Measurements from ENCODE around the gene PLCH1. TPM values are rescaled to one million over a fixed set of nuclear protein-coding genes. Genes with fewer than 3 reads are reported as not detected.

PLCH1 gene
- total and polyA plus RNA-seq, 10 of the 15 experiments (the other 5 are each of a cell fraction or from before 2014, with no cell fraction given) = 0.03 to 0.22 (median 0.04) TPM; not detected in 5

GRCh38 chr3:155646669-155647068 is 98.2 kb downstream of the PLCH1 start:
- ChIA-PET CTCF (interaction anchor here (1.0 to 1.3 kb wide), 2 partner anchors 55 to 264 kb away, joined by 3 read pairs; no protein-coding TSS in a partner anchor), POLR2A (no interaction called here), RAD21 (ENCODE audit: unreplicated experiment) (no interaction called here), SMC1A (ENCODE audit: uncharacterized antibody, unreplicated experiment) (no interaction called here)
- intact Hi-C loops (cut with micrococcal nuclease; ENCODE audit: unreplicated experiment) = no loop called here
- ATAC-seq = no peak
- Histone ChIP-seq H3K9ac (ENCODE audit: control insufficient read depth, insufficient read depth, low read length) (no peak overlapping the region), H3K27ac (ENCODE audit: control insufficient read depth, insufficient read depth) (no peak overlapping the region), H3K79me2 (ENCODE audit: control insufficient read depth, insufficient read depth, low read length) (no peaks in the 10 kb centered on the region), H3K4me1 (ENCODE audit: control insufficient read depth, insufficient read depth, low read length) (no peaks in the 10 kb centered on the region), H3K9me3 (replicated peaks; ENCODE audit: control insufficient read depth, insufficient read depth, low read length) (no peaks in the 10 kb centered on the region), H3K4me2 (ENCODE audit: control insufficient read depth, insufficient read depth) (no peak overlapping the region), H3K27me3 (replicated peaks in 1 of 2; ENCODE audit: control insufficient read depth in 2 of 2, insufficient read depth in 2 of 2, low read length in 1 of 2) (no peaks in the 10 kb centered on the region), H3K36me3 (ENCODE audit: control insufficient read depth in 2 of 2, insufficient read depth in 2 of 2, low read length in 1 of 2) (no peaks in the 10 kb centered on the region), H3K4me3 (no peak overlapping the region), H2AFZ (ENCODE audit: control insufficient read depth, low read depth, low read length) (no peak overlapping the region), H4K20me1 (ENCODE audit: control insufficient read depth, insufficient read depth) (no peaks in the 10 kb centered on the region)
- 3% methylated on average over 2 of the region's 2 CpGs for WGBS (ENCODE audit: insufficient coverage, insufficient replicate concordance, low lambda C conversion rate, missing lambda C conversion rate)
- no TSS peak for BruUV-seq (replicated peaks)
- TF ChIP-seq, protein P1, sequence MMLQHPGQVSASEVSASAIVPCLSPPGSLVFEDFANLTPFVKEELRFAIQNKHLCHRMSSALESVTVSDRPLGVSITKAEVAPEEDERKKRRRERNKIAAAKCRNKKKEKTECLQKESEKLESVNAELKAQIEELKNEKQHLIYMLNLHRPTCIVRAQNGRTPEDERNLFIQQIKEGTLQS (IDR thresholded peaks at IDR 0.05; ENCODE audit: borderline replicate concordance, extremely low read depth, low read depth, low read length) = no peak
- TF ChIP-seq LARP7 (IDR thresholded peaks at IDR 0.05) = no peak
- no peak for TF ChIP-seq ZNF622 (IDR thresholded peaks at IDR 0.05)
- TF ChIP-seq RCOR1 (conservative IDR thresholded peaks at IDR 0.05; ENCODE audit: low read depth, low read length) = no peak
- TF ChIP-seq, protein P2, sequence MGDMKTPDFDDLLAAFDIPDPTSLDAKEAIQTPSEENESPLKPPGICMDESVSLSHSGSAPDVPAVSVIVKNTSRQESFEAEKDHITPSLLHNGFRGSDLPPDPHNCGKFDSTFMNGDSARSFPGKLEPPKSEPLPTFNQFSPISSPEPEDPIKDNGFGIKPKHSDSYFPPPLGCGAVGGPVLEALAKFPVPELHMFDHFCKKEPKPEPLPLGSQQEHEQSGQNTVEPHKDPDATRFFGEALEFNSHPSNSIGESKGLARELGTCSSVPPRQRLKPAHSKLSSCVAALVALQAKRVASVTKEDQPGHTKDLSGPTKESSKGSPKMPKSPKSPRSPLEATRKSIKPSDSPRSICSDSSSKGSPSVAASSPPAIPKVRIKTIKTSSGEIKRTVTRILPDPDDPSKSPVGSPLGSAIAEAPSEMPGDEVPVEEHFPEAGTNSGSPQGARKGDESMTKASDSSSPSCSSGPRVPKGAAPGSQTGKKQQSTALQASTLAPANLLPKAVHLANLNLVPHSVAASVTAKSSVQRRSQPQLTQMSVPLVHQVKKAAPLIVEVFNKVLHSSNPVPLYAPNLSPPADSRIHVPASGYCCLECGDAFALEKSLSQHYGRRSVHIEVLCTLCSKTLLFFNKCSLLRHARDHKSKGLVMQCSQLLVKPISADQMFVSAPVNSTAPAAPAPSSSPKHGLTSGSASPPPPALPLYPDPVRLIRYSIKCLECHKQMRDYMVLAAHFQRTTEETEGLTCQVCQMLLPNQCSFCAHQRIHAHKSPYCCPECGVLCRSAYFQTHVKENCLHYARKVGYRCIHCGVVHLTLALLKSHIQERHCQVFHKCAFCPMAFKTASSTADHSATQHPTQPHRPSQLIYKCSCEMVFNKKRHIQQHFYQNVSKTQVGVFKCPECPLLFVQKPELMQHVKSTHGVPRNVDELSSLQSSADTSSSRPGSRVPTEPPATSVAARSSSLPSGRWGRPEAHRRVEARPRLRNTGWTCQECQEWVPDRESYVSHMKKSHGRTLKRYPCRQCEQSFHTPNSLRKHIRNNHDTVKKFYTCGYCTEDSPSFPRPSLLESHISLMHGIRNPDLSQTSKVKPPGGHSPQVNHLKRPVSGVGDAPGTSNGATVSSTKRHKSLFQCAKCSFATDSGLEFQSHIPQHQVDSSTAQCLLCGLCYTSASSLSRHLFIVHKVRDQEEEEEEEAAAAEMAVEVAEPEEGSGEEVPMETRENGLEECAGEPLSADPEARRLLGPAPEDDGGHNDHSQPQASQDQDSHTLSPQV (IDR thresholded peaks at IDR 0.05) = no peak
- TF ChIP-seq RELA (IDR thresholded peaks at IDR 0.05; ENCODE audit: borderline replicate concordance, partially characterized antibody) = no peak
- no peak for TF ChIP-seq TCF7 (IDR thresholded peaks at IDR 0.05; ENCODE audit: borderline replicate concordance)
- TF ChIP-seq EED (IDR thresholded peaks at IDR 0.05; ENCODE audit: low read depth) = no peak
- no peak for TF ChIP-seq YBX1 (IDR thresholded peaks at IDR 0.05)
- no peak for TF ChIP-seq IRF3 (IDR thresholded peaks at IDR 0.05)
- no peak for TF ChIP-seq TARDBP (IDR thresholded peaks at IDR 0.05; ENCODE audit: borderline replicate concordance)
- no peak for TF ChIP-seq ESRRA (IDR thresholded peaks at IDR 0.05; ENCODE audit: low read length)
- TF ChIP-seq STAT3 (IDR thresholded peaks at IDR 0.05; ENCODE audit: low read depth, low read length) = no peak
- no peak for TF ChIP-seq CREB1 (IDR thresholded peaks at IDR 0.05; ENCODE audit: low read depth)
- TF ChIP-seq, protein P3, sequence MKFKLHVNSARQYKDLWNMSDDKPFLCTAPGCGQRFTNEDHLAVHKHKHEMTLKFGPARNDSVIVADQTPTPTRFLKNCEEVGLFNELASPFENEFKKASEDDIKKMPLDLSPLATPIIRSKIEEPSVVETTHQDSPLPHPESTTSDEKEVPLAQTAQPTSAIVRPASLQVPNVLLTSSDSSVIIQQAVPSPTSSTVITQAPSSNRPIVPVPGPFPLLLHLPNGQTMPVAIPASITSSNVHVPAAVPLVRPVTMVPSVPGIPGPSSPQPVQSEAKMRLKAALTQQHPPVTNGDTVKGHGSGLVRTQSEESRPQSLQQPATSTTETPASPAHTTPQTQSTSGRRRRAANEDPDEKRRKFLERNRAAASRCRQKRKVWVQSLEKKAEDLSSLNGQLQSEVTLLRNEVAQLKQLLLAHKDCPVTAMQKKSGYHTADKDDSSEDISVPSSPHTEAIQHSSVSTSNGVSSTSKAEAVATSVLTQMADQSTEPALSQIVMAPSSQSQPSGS (IDR thresholded peaks at IDR 0.05; ENCODE audit: low read length) = no peak
- no peak for TF ChIP-seq KLF5 (IDR thresholded peaks at IDR 0.05; ENCODE audit: partially characterized antibody)
- TF ChIP-seq BCL3 (IDR thresholded peaks at IDR 0.05; ENCODE audit: borderline replicate concordance, insufficient read depth, low read depth, low read length, poor library complexity, severe bottlenecking) = no peak
- no peak for TF ChIP-seq IKZF1 (conservative IDR thresholded peaks at IDR 0.05)
- no peak for TF ChIP-seq IRF4 (IDR thresholded peaks at IDR 0.05; ENCODE audit: low read depth, low read length)
- no peak for DNase-seq (ENCODE audit: low read depth, low spot score)
- in situ Hi-C loops (cut with MboI) = no loop called here
- FAIRE-seq = no peak
